AG04450 (cell line): Measurements from ENCODE around the gene RCCD1. TPM values are rescaled to one million over a fixed set of nuclear protein-coding genes. Genes with fewer than 3 reads are reported as not detected.

Experiments
- CTCF ChIA-PET: fragments of 300-600, 350-600 bp; formaldehyde crosslinking; extraction: SDS; loops from one replicate; lab custom pipeline; 2022; ENCODE audit warnings: antibody characterized with exemption, inconsistent platforms; lab: Charles Lee
- POLR2A ChIA-PET: fragments of 350-600 bp; formaldehyde crosslinking; extraction: SDS; loops from one replicate; lab custom pipeline; 2021; ENCODE audit warnings: antibody characterized with exemption, inconsistent platforms; lab: Yijun Ruan, JAX
- DNase-seq: peaks from one replicate; pipeline ENCODE4 v3.0.0-alpha.2; 2011; ENCODE audit warnings: low read depth, low spot score
- H3K27ac ChIP-seq: one replicate; pipeline ENCODE4 v1.5.1; 2012; ENCODE audit warnings: low read depth, low read length, control low read depth
- H3K27me3 ChIP-seq: one replicate; pipeline ENCODE4 v1.6.0; 2012; ENCODE audit warnings: low read length; ENCODE audit not compliant: control insufficient read depth, insufficient read depth
- H3K4me3 ChIP-seq: 2 replicates; pipeline ENCODE4 v1.5.1; 2011; ENCODE audit warnings: mild to moderate bottlenecking, low read depth, low read length, control low read depth
- H3K9me3 ChIP-seq: 2 replicates; pipeline ENCODE4 v1.5.1; 2012; ENCODE audit warnings: low read length; ENCODE audit not compliant: control insufficient read depth, insufficient read depth
- CTCF ChIP-seq: IDR thresholded peaks from 2 replicates; pipeline ENCODE4 v1.5.1; 2011; ENCODE audit warnings: low read depth, low read length, control low read depth, inconsistent platforms
- polyA plus RNA-seq: library from polyadenylated mRNA; depleted of rRNA; stranded (reverse); fragments of >200 nt; gene quantifications from 2 replicates; pipeline ENCODE4 v1.2.3, GENCODE V29; 2011

The RCCD1 gene
- polyA plus RNA-seq, 1 experiment = 6.1 TPM

GRCh38 chr15:90957791-90958190 is 3.1 kb downstream of the RCCD1 start:
- Histone ChIP-seq H3K27me3 (no peaks in the 10 kb centered on the region), H3K4me3 (peak overlapping the region; percentile 66), H3K27ac (no peak overlapping the region), H3K9me3 (peaks cover 3% of the 10 kb centered on the region; the same call in 1 of the 2 replicates)
- TF ChIP-seq CTCF = no peak
- DNase-seq = no peak
- POLR2A ChIA-PET = no interaction called here
- CTCF ChIA-PET = interaction anchor here (1.1 to 8.7 kb wide), 15 partner anchors 9 to 318 kb away, joined by 3 to 157 read pairs (median 27); partner anchors contain the start of genes HDDC3 and UNC45A

- TF ChIP-seq CTCF = no peak
- POLR2A ChIA-PET = no interaction called here
- DNase-seq = no peak
- H3K4me3 ChIP-seq = no peak overlapping the region
- no peaks in the 10 kb centered on the region for H3K27me3 ChIP-seq
- H3K27ac ChIP-seq = no peak overlapping the region
- peaks cover 3% of the 10 kb centered on the region; the same call in 1 of the 2 replicates for H3K9me3 ChIP-seq
- CTCF ChIA-PET = interaction anchor here (0.7 to 8.7 kb wide), 8 partner anchors 13 to 314 kb away, joined by 3 to 157 read pairs (median 34); partner anchors contain the start of genes HDDC3 and UNC45A
Observed at GRCh38 chr15:90959028-90959595, 4.4 kb downstream of the RCCD1 start.

- POLR2A ChIA-PET = no interaction called here
- Histone ChIP-seq H3K9me3 (peaks cover 1% of the 10 kb centered on the region; the same call in 1 of the 2 replicates), H3K27me3 (no peaks in the 10 kb centered on the region), H3K27ac (no peak overlapping the region), H3K4me3 (no peak overlapping the region)
- DNase-seq = no peak
- CTCF ChIA-PET = interaction anchor here (0.7 to 8.7 kb wide), 4 partner anchors 26 to 340 kb away, joined by 3 to 157 read pairs (median 34); partner anchors contain the start of genes HDDC3 and UNC45A
- no peak for TF ChIP-seq CTCF
Observed at GRCh38 chr15:90959894-90960293, 5.2 kb downstream of the RCCD1 start.

- no peak for TF ChIP-seq CTCF
- Histone ChIP-seq H3K4me3 (no peak overlapping the region), H3K27me3 (no peaks in the 10 kb centered on the region), H3K9me3 (no peaks in the 10 kb centered on the region), H3K27ac (no peak overlapping the region)
- no peak for DNase-seq
- ChIA-PET POLR2A (no interaction called here), CTCF (interaction anchor here (0.7 to 8.7 kb wide), 4 partner anchors 26 to 341 kb away, joined by 3 to 157 read pairs (median 34); partner anchors contain the start of genes HDDC3 and UNC45A)
Observed at GRCh38 chr15:90960298-90961091, 5.8 kb downstream of the RCCD1 start.
